Astrocyte (in vitro differentiated cells and primary cell): Measurements from ENCODE around the gene FRMD4A.

Source experiments
- CTCF ChIP-seq: IDR thresholded peaks from 2 replicates; pipeline ENCODE4 v1.5.1; 2011; ENCODE audit warnings: low read depth, mild to moderate bottlenecking, inconsistent platforms, low read length, moderate library complexity; ENCODE audit not compliant: insufficient read depth
- EZH2 ChIP-seq: IDR thresholded peaks from 2 replicates; pipeline ENCODE4 v1.6.1; 2012; ENCODE audit warnings: mild to moderate bottlenecking, low read length, inconsistent platforms; ENCODE audit not compliant: insufficient read depth

- no peak for TF ChIP-seq CTCF
- no peak for TF ChIP-seq EZH2
These were observed 4.0 kb upstream of the FRMD4A start for GRCh38 chr10:14334771-14335170.
